AG09319 (cell line): ENCODE data around the gene FAM221A.
"Not testable (repeated sequence)": the region's sequence is repeated elsewhere in the genome, so short reads cannot be mapped to it uniquely, and the experiment has no call there.

ENCODE experiments used
- DNase-seq: peaks from one replicate; pipeline ENCODE4 v3.0.0-alpha.2; 2010; ENCODE audit warnings: low read depth; ENCODE audit errors: extremely low read depth
- CTCF ChIP-seq: IDR thresholded peaks from 2 replicates; pipeline ENCODE4 v1.5.1; 2011; ENCODE audit warnings: low read depth, mild to moderate bottlenecking, inconsistent platforms, low read length, moderate library complexity

Gene FAM221A

GRCh38 chr7:23661385-23661784 is 18.6 kb upstream of the FAM221A start:
- no peak for TF ChIP-seq CTCF
- DNase-seq = no peak

GRCh38 chr7:23662124-23662983 is 17.6 kb upstream of the FAM221A start:
- no peak for DNase-seq

GRCh38 chr7:23662984-23663313 is 17.1 kb upstream of the FAM221A start:
- TF ChIP-seq CTCF = no peak
- DNase-seq = no peak

More at GRCh38 chr7:23662124-23662983, 17.6 kb upstream of the FAM221A start:
- TF ChIP-seq CTCF = no peak

GRCh38 chr7:23664122-23664521 is 15.9 kb upstream of the FAM221A start:
- no peak for TF ChIP-seq CTCF
- DNase-seq = no peak

- DNase-seq = no peak
- TF ChIP-seq CTCF = no peak
Observed at GRCh38 chr7:23672033-23672432, 8.0 kb upstream of the FAM221A start.

GRCh38 chr7:23680414-23681405 is 711 bp downstream of the FAM221A start:
- TF ChIP-seq CTCF = no peak

GRCh38 chr7:23684041-23684440 is 4.0 kb downstream of the FAM221A start:
- not testable (repeated sequence) for DNase-seq

More at GRCh38 chr7:23680414-23681405, 711 bp downstream of the FAM221A start:
- DNase-seq = no peak
